Stimulated activated CD4-positive, alpha-beta T cell treated with anti-CD3 and anti-CD28 coated beads, Interleukin-12 subunit alpha, Interleukin-12 subunit beta, amount 100 ng/mL, for 24 hours (primary cell): ENCODE data around the gene BLTP1.

Experiments
- DNase-seq, 2 experiments: peaks; one replicate each; pipeline ENCODE4 v3.0.0-alpha.2; 2020; ENCODE audit warnings: low read depth in 2 of 2

Gene BLTP1

GRCh38 chr4:122172266-122172665 is 20.1 kb downstream of the BLTP1 start:
- no peak for DNase-seq

- DNase-seq, result no peak
These were observed 26.8 kb downstream of the BLTP1 start for GRCh38 chr4:122178961-122179360.

DNA sequence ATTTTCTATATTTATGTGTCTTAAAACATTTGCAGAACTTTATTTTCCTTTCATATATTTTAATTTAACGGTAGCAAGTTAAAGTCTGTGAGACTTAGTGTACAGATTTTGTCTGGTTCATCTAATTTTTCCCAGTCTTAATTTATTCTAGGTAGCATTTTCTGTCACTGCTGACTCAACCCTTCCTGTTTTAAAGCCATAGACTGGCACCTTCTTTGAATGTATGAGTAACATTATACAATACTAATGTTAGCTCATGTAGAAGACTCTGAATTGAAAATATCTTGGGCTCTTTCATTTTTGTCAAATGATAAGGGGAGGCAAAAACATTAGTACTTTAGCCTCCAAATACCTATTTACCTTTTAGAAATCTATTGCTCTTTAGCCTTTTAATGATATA is 43.6 kb downstream of the BLTP1 start:
- no peak for DNase-seq
